CD4-positive, alpha-beta T cell (primary cell): ENCODE measurements around the gene SHANK1. TPM values are rescaled to one million over a fixed set of nuclear protein-coding genes. Genes with fewer than 3 reads are reported as not detected.

ENCODE experiments used
- ATAC-seq: fragments of 200-7000 bp; cut with Tn5 transposase; one replicate; pipeline ENCODE4 v1.10.0; 2022; ENCODE audit warnings: mild to moderate bottlenecking; ENCODE audit not compliant: poor library complexity
- CTCF ChIA-PET: fragments of 350-600 bp; sonication (Branson Sonifier 250); formaldehyde crosslinking; loops from one replicate; lab custom pipeline; 2021; ENCODE audit warnings: antibody characterized with exemption, inconsistent platforms; lab: Charles Lee
- POLR2A ChIA-PET: fragments of 350-600 bp; sonication (Branson Sonifier 250); formaldehyde crosslinking; loops from one replicate; lab custom pipeline; 2021; ENCODE audit warnings: antibody characterized with exemption, inconsistent platforms; lab: Charles Lee
- DNase-seq, 14 experiments: peaks; one replicate each; pipeline ENCODE4 v3.0.0-alpha.2; 2013 to 2020; ENCODE audit warnings: mixed read lengths in 2 of 14
- H3K27ac ChIP-seq, 2 donors: one replicate each; pipeline versions ENCODE4 v1.5.1 to v1.7.0; 2013; ENCODE audit warnings: low read length in 2 of 2, low read depth in 1 of 2, mild to moderate bottlenecking in 1 of 2
- H3K27me3 ChIP-seq, 2 experiments: 1 replicate in 1 of 2; 2 replicates in 1 of 2; pipeline versions ENCODE4 v1.6.1 to v1.7.0; 2013; ENCODE audit warnings: low read length in 2 of 2, control low read depth in 1 of 2, mild to moderate bottlenecking in 1 of 2, moderate library complexity in 1 of 2; ENCODE audit not compliant: insufficient read depth in 2 of 2, control insufficient read depth in 1 of 2
- H3K36me3 ChIP-seq: one replicate; pipeline ENCODE4 v1.6.1; 2013; ENCODE audit warnings: low read length, control low read depth; ENCODE audit not compliant: insufficient read depth
- H3K4me1 ChIP-seq: one replicate; pipeline ENCODE4 v1.6.1; 2013; ENCODE audit warnings: low read length, control low read depth; ENCODE audit not compliant: insufficient read depth
- H3K4me3 ChIP-seq: one replicate; pipeline ENCODE4 v1.5.1; 2013; ENCODE audit warnings: mild to moderate bottlenecking, low read length, moderate library complexity
- H3K9me3 ChIP-seq, 2 experiments: 1 replicate in 1 of 2; 2 replicates in 1 of 2; pipeline versions ENCODE4 v1.6.1 to v1.7.0; 2013; ENCODE audit warnings: low read length in 2 of 2, mild to moderate bottlenecking in 2 of 2, control low read depth in 1 of 2, moderate library complexity in 1 of 2; ENCODE audit not compliant: control insufficient read depth in 1 of 2, insufficient read depth in 1 of 2
- H3K27ac Mint-ChIP-seq: one replicate; pipeline ENCODE4 v1.8.0; 2020; ENCODE audit warnings: mixed read lengths
- H3K27me3 Mint-ChIP-seq: one replicate; pipeline ENCODE4 v1.8.0; 2021; ENCODE audit warnings: mixed read lengths
- H3K36me3 Mint-ChIP-seq: one replicate; pipeline ENCODE4 v1.8.0; 2021; ENCODE audit warnings: low read depth, mixed read lengths
- H3K4me1 Mint-ChIP-seq: one replicate; pipeline ENCODE4 v1.8.0; 2021; ENCODE audit warnings: low read depth, mixed read lengths
- H3K4me3 Mint-ChIP-seq: one replicate; pipeline ENCODE4 v1.8.0; 2020; ENCODE audit warnings: mild to moderate bottlenecking, mixed read lengths
- H3K9me3 Mint-ChIP-seq: one replicate; pipeline ENCODE4 v1.8.0; 2020; ENCODE audit warnings: mixed read lengths
- CTCF ChIP-seq: fragments of 200-600 bp; IDR thresholded peaks from one replicate; pipeline ENCODE4 v1.8.0; 2022; ENCODE audit warnings: antibody characterized with exemption, mild to moderate bottlenecking
- intact Hi-C, 2 experiments: fragments of 100-400 bp; cut with DNase I in 1 of 2; cut with micrococcal nuclease in 1 of 2; formaldehyde crosslinking; loops; one replicate each; pipeline versions ENCODE4 v1.15.1 to v1.9.0; 2023 to 2025; cut with DNase I, micrococcal nuclease
- total RNA-seq, 174 experiments: library from RNA in 2 of 174; stranded (reverse) in 2 of 174; gene quantifications; one replicate each; pipeline ENCODE4 v1.2.3 and lab custom pipeline; 2021 to 2026

The SHANK1 gene
- total RNA-seq, 2 experiments from 2014 or later, result not detected

- ATAC-seq (no peak), DNase-seq (no peak)
- Mint-ChIP-seq H3K4me1 (no peaks in the 10 kb centered on the region), H3K27ac (no peak overlapping the region), H3K9me3 (no peaks in the 10 kb centered on the region), H3K4me3 (no peak overlapping the region), H3K36me3 (no peaks in the 10 kb centered on the region), H3K27me3 (peaks cover 62% of the 10 kb centered on the region)
- Histone ChIP-seq H3K36me3 (no peaks in the 10 kb centered on the region), H3K27ac (no peak overlapping the region), H3K9me3 (no peaks in the 10 kb centered on the region), H3K27me3 (peaks cover 15 to 19% of the 10 kb centered on the region in 2 experiments), H3K4me1 (no peaks in the 10 kb centered on the region), H3K4me3 (no peak overlapping the region)
- ChIA-PET CTCF (no interaction called here), POLR2A (no interaction called here)
- intact Hi-C loops, result no loop called here
- no peak for TF ChIP-seq CTCF
Observed at GRCh38 chr19:50739914-50740426, 20.4 kb upstream of the SHANK1 start.

GRCh38 chr19:50739132-50739913 is 19.7 kb upstream of the SHANK1 start:
- CTCF ChIA-PET, result no interaction called here
- intact Hi-C loops, result no loop called here
- Histone ChIP-seq H3K4me3 (no peak overlapping the region), H3K9me3 (no peaks in the 10 kb centered on the region), H3K27me3 (peaks cover 17 to 23% of the 10 kb centered on the region in 2 experiments), H3K36me3 (no peaks in the 10 kb centered on the region), H3K4me1 (no peaks in the 10 kb centered on the region), H3K27ac (no peak overlapping the region)
- H3K27ac Mint-ChIP-seq, result no peak overlapping the region
- ATAC-seq (no peak), DNase-seq (no peak)
- peaks cover 68% of the 10 kb centered on the region for H3K27me3 Mint-ChIP-seq
- no peaks in the 10 kb centered on the region for H3K4me1 Mint-ChIP-seq
- no peaks in the 10 kb centered on the region for H3K36me3 Mint-ChIP-seq
- POLR2A ChIA-PET, result no interaction called here
- no peaks in the 10 kb centered on the region for H3K9me3 Mint-ChIP-seq
- TF ChIP-seq CTCF, result no peak
- H3K4me3 Mint-ChIP-seq, result no peak overlapping the region

DNA sequence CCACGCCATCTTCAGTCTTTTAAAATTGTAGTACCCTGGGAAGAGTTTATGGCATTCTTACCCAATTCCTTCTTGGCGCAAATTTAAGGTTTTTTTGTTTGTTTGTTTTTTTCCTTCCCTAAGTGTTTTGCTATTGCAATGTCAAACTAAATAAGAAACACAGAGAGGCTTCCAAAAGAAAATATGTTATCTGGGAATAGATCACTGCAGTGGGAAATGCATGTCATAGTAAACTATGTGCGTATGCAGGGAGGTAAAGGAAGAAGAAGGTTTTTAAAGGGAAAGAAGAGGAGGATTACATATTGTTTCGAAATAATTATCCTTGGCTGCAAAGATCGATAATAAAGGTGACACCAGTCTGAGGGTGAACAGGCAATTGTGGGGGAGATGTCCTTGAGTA is 16.7 kb upstream of the SHANK1 start:
- H3K27me3 ChIP-seq, result peaks cover 17 to 25% of the 10 kb centered on the region in 2 experiments
- TF ChIP-seq CTCF, result no peak
- H3K4me1 ChIP-seq, result no peaks in the 10 kb centered on the region
- H3K27ac ChIP-seq, result no peak overlapping the region
- DNase-seq, result no peak
- ChIA-PET POLR2A (no interaction called here), CTCF (no interaction called here)
- Mint-ChIP-seq H3K36me3 (no peaks in the 10 kb centered on the region), H3K9me3 (no peaks in the 10 kb centered on the region), H3K27ac (no peak overlapping the region), H3K4me1 (no peaks in the 10 kb centered on the region), H3K27me3 (peaks cover 81% of the 10 kb centered on the region), H3K4me3 (no peak overlapping the region)
- no peaks in the 10 kb centered on the region for H3K36me3 ChIP-seq
- ATAC-seq, result no peak
- intact Hi-C loops, result no loop called here
- H3K4me3 ChIP-seq, result no peak overlapping the region
- no peaks in the 10 kb centered on the region for H3K9me3 ChIP-seq
